Measurements from ENCODE around the gene NME7.

Gene NME7

DNA sequence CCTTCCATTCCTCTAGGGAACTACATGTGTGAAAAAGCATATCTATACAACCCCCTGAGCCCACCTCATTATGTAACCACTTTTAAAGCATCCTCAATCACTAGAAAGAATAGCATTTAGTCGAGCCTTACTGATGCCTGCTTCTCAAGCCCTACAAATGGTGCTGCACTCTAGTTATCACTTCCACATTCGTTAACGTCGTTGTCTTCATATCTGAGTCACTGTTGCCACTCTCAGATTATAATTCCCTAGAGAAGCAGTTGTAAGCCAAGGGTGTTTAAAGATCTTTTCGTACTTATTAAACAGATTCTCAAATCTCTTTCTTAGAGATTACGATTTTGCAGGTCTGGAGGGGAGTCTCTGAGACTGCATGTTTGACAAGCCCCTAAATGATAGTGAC lies 244.6 kb downstream of the NME7 start:
- no peak overlapping the region for H3K4me3 Mint-ChIP-seq
- peaks cover 26% of the 10 kb centered on the region for H3K4me1 Mint-ChIP-seq (ENCODE audit: low read depth)
- no peaks in the 10 kb centered on the region for H3K27me3 Mint-ChIP-seq
- peaks cover 80% of the 10 kb centered on the region for H3K36me3 Mint-ChIP-seq (ENCODE audit: low read depth)
- intact Hi-C loops (cut with micrococcal nuclease) = no loop called here
- H3K27ac Mint-ChIP-seq = no peak overlapping the region
- no peaks in the 10 kb centered on the region for H3K9me3 Mint-ChIP-seq

- Mint-ChIP-seq H3K27me3 (no peaks in the 10 kb centered on the region), H3K4me3 (no peak overlapping the region), H3K9me3 (no peaks in the 10 kb centered on the region), H3K4me1 (ENCODE audit: low read depth) (peaks cover 38% of the 10 kb centered on the region), H3K27ac (no peak overlapping the region), H3K36me3 (ENCODE audit: low read depth) (peaks cover 80% of the 10 kb centered on the region)
- intact Hi-C loops (cut with micrococcal nuclease) = no loop called here
These were observed 246.3 kb downstream of the NME7 start for GRCh38 chr1:169121146-169121923.

DNA sequence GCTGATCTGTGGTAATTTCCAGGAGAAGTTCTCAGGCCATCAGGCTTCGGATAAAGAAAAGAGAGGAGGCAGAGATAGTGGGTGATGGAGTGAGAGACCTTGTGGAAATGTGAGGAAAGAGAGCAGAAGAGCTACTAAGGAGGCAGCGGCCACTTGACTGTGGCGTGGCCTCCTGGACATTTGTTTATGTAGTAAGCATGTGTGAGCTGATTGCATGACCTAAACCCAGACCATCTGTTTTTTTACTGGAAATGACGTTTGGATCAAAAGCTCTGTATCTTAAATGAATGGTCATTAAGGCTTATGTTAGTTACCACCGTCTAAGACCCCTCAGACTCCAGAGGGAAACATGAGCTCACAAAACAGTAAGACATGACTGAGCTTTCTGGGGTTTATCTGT lies 247.5 kb downstream of the NME7 start:
- intact Hi-C loops (cut with micrococcal nuclease) = no loop called here
- Mint-ChIP-seq H3K9me3 (no peaks in the 10 kb centered on the region), H3K36me3 (ENCODE audit: low read depth) (peaks cover 72% of the 10 kb centered on the region), H3K27me3 (no peaks in the 10 kb centered on the region), H3K4me3 (no peak overlapping the region), H3K27ac (peak overlapping the region; percentile 31), H3K4me1 (ENCODE audit: low read depth) (peaks cover 49% of the 10 kb centered on the region)

DNA sequence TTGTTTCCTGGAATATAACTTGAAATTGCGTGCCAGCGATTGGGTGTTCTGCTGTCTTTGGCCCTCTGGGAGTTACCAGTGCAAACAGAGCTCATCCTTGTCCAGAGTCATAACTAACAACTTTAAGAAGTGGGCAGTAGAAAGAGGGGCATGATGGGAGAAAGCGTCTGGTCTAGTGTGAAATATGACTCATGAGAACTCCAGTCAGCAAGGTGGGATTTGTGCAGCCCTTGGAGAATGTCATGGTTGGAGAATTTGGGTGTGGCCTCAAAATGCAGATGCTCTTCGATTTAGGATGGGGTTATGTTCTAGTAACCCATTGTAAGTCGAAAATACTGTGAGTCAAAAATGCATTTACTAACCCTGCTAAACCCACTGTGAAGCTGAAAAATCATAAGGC lies 248.2 kb downstream of the NME7 start:
- no peaks in the 10 kb centered on the region for H3K9me3 Mint-ChIP-seq
- H3K4me1 Mint-ChIP-seq (ENCODE audit: low read depth) = peaks cover 49% of the 10 kb centered on the region
- H3K36me3 Mint-ChIP-seq (ENCODE audit: low read depth) = peaks cover 72% of the 10 kb centered on the region
- H3K27me3 Mint-ChIP-seq = no peaks in the 10 kb centered on the region
- H3K4me3 Mint-ChIP-seq = no peak overlapping the region
- peak overlapping the region; percentile 31 for H3K27ac Mint-ChIP-seq
- intact Hi-C loops (cut with micrococcal nuclease) = loop anchor here (10.0 kb wide), 2 partner anchors 365 to 775 kb away; partner anchors contain the start of gene SLC19A2

DNA sequence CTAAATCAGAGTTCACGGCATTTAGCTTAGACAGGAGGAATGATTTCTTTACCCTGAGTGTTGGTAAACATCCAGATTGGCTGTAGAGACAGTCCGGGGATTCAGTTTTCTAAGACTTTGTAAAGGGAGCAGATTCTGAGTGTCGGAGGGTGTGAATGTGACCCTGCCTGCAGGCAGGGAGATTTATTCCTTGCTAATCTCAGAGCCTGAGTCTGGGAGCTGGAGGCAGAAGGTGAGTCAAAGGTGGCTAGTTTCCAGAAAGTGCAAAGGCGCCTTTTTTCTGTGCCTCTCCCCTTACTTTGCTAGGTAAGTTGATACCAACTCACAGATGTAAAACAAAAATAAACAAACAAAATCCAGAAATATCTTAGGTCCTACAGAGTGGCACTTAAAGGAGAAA lies 249.4 kb downstream of the NME7 start:
- intact Hi-C loops (cut with micrococcal nuclease) = loop anchor here (10.0 kb wide), 2 partner anchors 367 to 773 kb away; partner anchors contain the start of gene SLC19A2
- Mint-ChIP-seq H3K27ac (no peak overlapping the region), H3K4me1 (ENCODE audit: low read depth) (peaks cover 57% of the 10 kb centered on the region), H3K36me3 (ENCODE audit: low read depth) (peaks cover 72% of the 10 kb centered on the region), H3K4me3 (no peak overlapping the region), H3K9me3 (no peaks in the 10 kb centered on the region), H3K27me3 (no peaks in the 10 kb centered on the region)

- H3K4me1 Mint-ChIP-seq (ENCODE audit: low read depth) = peaks cover 53% of the 10 kb centered on the region
- H3K4me3 Mint-ChIP-seq = no peak overlapping the region
- no peaks in the 10 kb centered on the region for H3K27me3 Mint-ChIP-seq
- peaks cover 74% of the 10 kb centered on the region for H3K36me3 Mint-ChIP-seq (ENCODE audit: low read depth)
- H3K9me3 Mint-ChIP-seq = no peaks in the 10 kb centered on the region
- H3K27ac Mint-ChIP-seq = peak overlapping the region; percentile 87
- intact Hi-C loops (cut with micrococcal nuclease) = loop anchor here (2.0 to 10.0 kb wide), 3 partner anchors 19 to 773 kb away; partner anchors contain the start of gene SLC19A2
These were observed 250.0 kb downstream of the NME7 start for GRCh38 chr1:169117599-169117998.

- Mint-ChIP-seq H3K9me3 (no peaks in the 10 kb centered on the region), H3K27me3 (no peaks in the 10 kb centered on the region), H3K36me3 (ENCODE audit: low read depth) (peaks cover 76% of the 10 kb centered on the region), H3K4me1 (ENCODE audit: low read depth) (peaks cover 55% of the 10 kb centered on the region), H3K4me3 (no peak overlapping the region), H3K27ac (peak overlapping the region; percentile 87)
- intact Hi-C loops (cut with micrococcal nuclease) = loop anchor here (2.0 to 10.0 kb wide), 3 partner anchors 20 to 772 kb away; partner anchors contain the start of gene SLC19A2
These were observed 250.6 kb downstream of the NME7 start for GRCh38 chr1:169117014-169117413.

GRCh38 chr1:169115891-169116585 lies 251.6 kb downstream of the NME7 start:
- peaks cover 71% of the 10 kb centered on the region for H3K36me3 Mint-ChIP-seq (ENCODE audit: low read depth)
- H3K4me3 Mint-ChIP-seq = peak overlapping the region; percentile 53
- H3K9me3 Mint-ChIP-seq = no peaks in the 10 kb centered on the region
- peaks cover 59% of the 10 kb centered on the region for H3K4me1 Mint-ChIP-seq (ENCODE audit: low read depth)
- intact Hi-C loops (cut with micrococcal nuclease) = loop anchor here (2.0 to 10.0 kb wide), 3 partner anchors 21 to 771 kb away; partner anchors contain the start of gene SLC19A2
- H3K27me3 Mint-ChIP-seq = no peaks in the 10 kb centered on the region
- H3K27ac Mint-ChIP-seq = peak overlapping the region; percentile 87

- Mint-ChIP-seq H3K9me3 (no peaks in the 10 kb centered on the region), H3K4me1 (ENCODE audit: low read depth) (peaks cover 72% of the 10 kb centered on the region), H3K4me3 (no peak overlapping the region), H3K36me3 (ENCODE audit: low read depth) (peaks cover 56% of the 10 kb centered on the region), H3K27ac (peak overlapping the region; percentile 20), H3K27me3 (no peaks in the 10 kb centered on the region)
- intact Hi-C loops (cut with micrococcal nuclease) = loop anchor here (10.0 kb wide), 2 partner anchors 371 to 769 kb away; partner anchors contain the start of gene SLC19A2
These were observed 253.9 kb downstream of the NME7 start for GRCh38 chr1:169113613-169114119.

DNA sequence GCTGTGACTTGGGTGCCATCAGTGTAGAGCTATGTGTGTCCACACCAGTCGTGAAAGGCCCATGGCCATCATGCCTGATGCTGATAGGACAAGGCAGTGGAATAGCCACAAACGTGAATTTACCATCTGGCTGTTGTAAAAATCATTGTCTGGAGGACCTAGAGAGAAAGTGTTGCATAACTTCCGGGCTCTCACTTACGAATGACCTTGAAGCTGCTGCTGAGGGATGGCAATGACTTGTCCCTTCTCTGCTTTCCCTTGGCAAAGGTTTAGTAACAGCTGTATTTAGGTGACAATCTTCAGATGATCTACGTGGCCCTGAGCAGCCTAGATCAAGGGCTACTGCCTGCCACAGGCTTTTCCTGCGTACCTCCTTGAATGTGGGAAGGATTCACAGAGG lies 255.4 kb downstream of the NME7 start:
- peaks cover 2% of the 10 kb centered on the region for H3K27me3 Mint-ChIP-seq
- intact Hi-C loops (cut with micrococcal nuclease) = loop anchor here (10.0 kb wide), 2 partner anchors 373 to 767 kb away; partner anchors contain the start of gene SLC19A2
- peak overlapping the region; percentile 92 for H3K27ac Mint-ChIP-seq
- peaks cover 45% of the 10 kb centered on the region for H3K36me3 Mint-ChIP-seq (ENCODE audit: low read depth)
- H3K4me3 Mint-ChIP-seq = no peak overlapping the region
- H3K9me3 Mint-ChIP-seq = no peaks in the 10 kb centered on the region
- H3K4me1 Mint-ChIP-seq (ENCODE audit: low read depth) = peaks cover 81% of the 10 kb centered on the region

GRCh38 chr1:169111472-169111871 lies 256.1 kb downstream of the NME7 start:
- Mint-ChIP-seq H3K9me3 (no peaks in the 10 kb centered on the region), H3K27me3 (peaks cover 3% of the 10 kb centered on the region), H3K27ac (peak overlapping the region; percentile 92), H3K4me3 (peak overlapping the region; percentile 20), H3K36me3 (ENCODE audit: low read depth) (peaks cover 47% of the 10 kb centered on the region), H3K4me1 (ENCODE audit: low read depth) (peaks cover 74% of the 10 kb centered on the region)
- intact Hi-C loops (cut with micrococcal nuclease) = loop anchor here (10.0 kb wide), 2 partner anchors 373 to 767 kb away; partner anchors contain the start of gene SLC19A2

DNA sequence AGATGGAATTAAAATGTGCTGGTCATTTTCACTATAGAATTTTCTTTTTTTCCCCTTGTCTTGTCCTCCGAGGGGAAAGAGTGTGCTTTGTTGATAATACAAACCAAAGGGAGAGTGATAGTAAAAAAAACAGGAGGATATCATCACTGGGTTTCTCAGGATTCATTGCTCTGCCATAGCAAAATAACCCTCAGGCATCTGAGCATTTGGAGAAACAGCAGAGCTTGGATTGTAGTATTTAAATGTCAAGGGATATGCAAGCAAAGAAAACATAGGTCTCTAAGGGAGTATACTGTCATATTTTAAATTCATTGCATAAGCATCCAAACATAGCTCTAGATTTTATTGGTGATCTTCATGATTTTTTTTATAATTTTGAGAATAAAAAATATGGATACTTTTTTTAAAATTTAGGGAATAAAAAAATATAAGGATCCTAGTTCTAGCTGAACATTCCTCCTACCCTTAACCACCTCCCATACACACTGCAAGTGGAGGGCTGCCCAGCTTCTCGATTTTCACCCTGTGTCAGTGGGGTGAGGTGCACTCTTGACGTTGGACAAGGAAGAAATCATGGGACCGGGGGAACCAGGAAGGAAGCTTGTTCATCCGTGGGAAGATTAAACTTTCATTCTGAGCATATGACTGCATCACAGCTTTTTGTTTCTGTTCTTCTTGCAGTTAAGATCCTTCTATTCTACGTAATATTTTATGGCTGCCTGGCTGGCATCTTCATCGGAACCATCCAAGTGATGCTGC lies 256.7 kb downstream of the NME7 start:
- H3K4me3 Mint-ChIP-seq = peak overlapping the region; percentile 48
- peaks cover 68% of the 10 kb centered on the region for H3K4me1 Mint-ChIP-seq (ENCODE audit: low read depth)
- H3K36me3 Mint-ChIP-seq (ENCODE audit: low read depth) = peaks cover 52% of the 10 kb centered on the region
- intact Hi-C loops (cut with micrococcal nuclease) = loop anchor here (10.0 kb wide), 2 partner anchors 374 to 766 kb away; partner anchors contain the start of gene SLC19A2
- peak overlapping the region; percentile 92 for H3K27ac Mint-ChIP-seq
- peaks cover 3% of the 10 kb centered on the region for H3K27me3 Mint-ChIP-seq
- no peaks in the 10 kb centered on the region for H3K9me3 Mint-ChIP-seq

- peak overlapping the region; percentile 92 for H3K27ac Mint-ChIP-seq
- peaks cover 3% of the 10 kb centered on the region for H3K27me3 Mint-ChIP-seq
- H3K9me3 Mint-ChIP-seq = no peaks in the 10 kb centered on the region
- H3K36me3 Mint-ChIP-seq (ENCODE audit: low read depth) = peaks cover 51% of the 10 kb centered on the region
- intact Hi-C loops (cut with micrococcal nuclease) = loop anchor here (10.0 kb wide), 2 partner anchors 375 to 765 kb away; partner anchors contain the start of gene SLC19A2
- H3K4me1 Mint-ChIP-seq (ENCODE audit: low read depth) = peaks cover 61% of the 10 kb centered on the region
- peak overlapping the region; percentile 98 for H3K4me3 Mint-ChIP-seq
These were observed 257.4 kb downstream of the NME7 start for GRCh38 chr1:169110236-169110635.

Data from dendritic cell treated with granulocyte-macrophage colony-stimulating factor and Interleukin-4, amounts not matched to agents 40 ng/mL and 50 ng/mL, for 4 days (primary cell).